ENCODE results near the gene SCGB1D4.
A peak's percentile ranks its signal among the peaks of the same experiment; 100 is the strongest.
"Not testable (repeated sequence)": the region's sequence is repeated elsewhere in the genome, so short reads cannot be mapped to it uniquely, and the experiment has no call there.

Gene SCGB1D4

GRCh38 chr11:62298975-62299374 is at the start of gene SCGB1D4:
SCGB1D4 (minus strand) TSS chr11:62299075; CDS start chr11:62299010, 65 bp downstream.
- DNase-seq, result no peak

- no peak for DNase-seq
These were observed 47.0 kb upstream of the SCGB1D4 start for GRCh38 chr11:62345861-62346260.

GRCh38 chr11:62344210-62344609 is 45.3 kb upstream of the SCGB1D4 start:
- DNase-seq, result no peak

GRCh38 chr11:62343646-62344190 is 44.8 kb upstream of the SCGB1D4 start:
- not testable (repeated sequence) for DNase-seq

- no peak for DNase-seq
These were observed 42.7 kb upstream of the SCGB1D4 start for GRCh38 chr11:62341588-62341987.

GRCh38 chr11:62340269-62340901 is 41.5 kb upstream of the SCGB1D4 start:
- peak; percentile 61 to 70 for DNase-seq

GRCh38 chr11:62338218-62338617 is 39.3 kb upstream of the SCGB1D4 start:
- no peak for DNase-seq

- peak; percentile 80 for DNase-seq
These were observed 38.7 kb upstream of the SCGB1D4 start, which contains the start of gene ASRGL1 for GRCh38 chr11:62337303-62338181. ASRGL1 (plus strand) TSS chr11:62337448; CDS start chr11:62337978, 530 bp downstream.

- DNase-seq, result not testable (repeated sequence)
These were observed 38.1 kb upstream of the SCGB1D4 start for GRCh38 chr11:62336949-62337302.

- DNase-seq, result no peak
These were observed 34.9 kb upstream of the SCGB1D4 start for GRCh38 chr11:62333768-62334167.

GRCh38 chr11:62331264-62331663 is 32.4 kb upstream of the SCGB1D4 start:
- DNase-seq, result not testable (repeated sequence)

- not testable (repeated sequence) for DNase-seq
These were observed 28.7 kb upstream of the SCGB1D4 start for GRCh38 chr11:62327541-62327940.

- not testable (repeated sequence) for DNase-seq
These were observed 27.8 kb upstream of the SCGB1D4 start for GRCh38 chr11:62326719-62327118.

- DNase-seq, result not testable (repeated sequence)
These were observed 26.9 kb upstream of the SCGB1D4 start for GRCh38 chr11:62325781-62326180.

- peak; percentile 63 to 64 for DNase-seq
These were observed 26.1 kb upstream of the SCGB1D4 start for GRCh38 chr11:62324731-62325556.

- DNase-seq, result no peak
These were observed 23.6 kb upstream of the SCGB1D4 start for GRCh38 chr11:62322524-62322923.

GRCh38 chr11:62315431-62315830 is 16.6 kb upstream of the SCGB1D4 start:
- DNase-seq, result no peak

- no peak for DNase-seq
These were observed 11.1 kb upstream of the SCGB1D4 start for GRCh38 chr11:62309991-62310390.

GRCh38 chr11:62307950-62308349 is 9.1 kb upstream of the SCGB1D4 start:
- no peak for DNase-seq

- DNase-seq, result no peak
These were observed 7.4 kb upstream of the SCGB1D4 start for GRCh38 chr11:62306227-62306626.

- no peak for DNase-seq
These were observed 3.4 kb downstream of the SCGB1D4 start for GRCh38 chr11:62295504-62295903.

GRCh38 chr11:62280452-62280851 is 18.4 kb downstream of the SCGB1D4 start:
- no peak for DNase-seq

GRCh38 chr11:62273789-62274275 is 25.0 kb downstream of the SCGB1D4 start:
- no peak for DNase-seq
